ENCODE results near the gene GNAI2.

The GNAI2 gene

DNA sequence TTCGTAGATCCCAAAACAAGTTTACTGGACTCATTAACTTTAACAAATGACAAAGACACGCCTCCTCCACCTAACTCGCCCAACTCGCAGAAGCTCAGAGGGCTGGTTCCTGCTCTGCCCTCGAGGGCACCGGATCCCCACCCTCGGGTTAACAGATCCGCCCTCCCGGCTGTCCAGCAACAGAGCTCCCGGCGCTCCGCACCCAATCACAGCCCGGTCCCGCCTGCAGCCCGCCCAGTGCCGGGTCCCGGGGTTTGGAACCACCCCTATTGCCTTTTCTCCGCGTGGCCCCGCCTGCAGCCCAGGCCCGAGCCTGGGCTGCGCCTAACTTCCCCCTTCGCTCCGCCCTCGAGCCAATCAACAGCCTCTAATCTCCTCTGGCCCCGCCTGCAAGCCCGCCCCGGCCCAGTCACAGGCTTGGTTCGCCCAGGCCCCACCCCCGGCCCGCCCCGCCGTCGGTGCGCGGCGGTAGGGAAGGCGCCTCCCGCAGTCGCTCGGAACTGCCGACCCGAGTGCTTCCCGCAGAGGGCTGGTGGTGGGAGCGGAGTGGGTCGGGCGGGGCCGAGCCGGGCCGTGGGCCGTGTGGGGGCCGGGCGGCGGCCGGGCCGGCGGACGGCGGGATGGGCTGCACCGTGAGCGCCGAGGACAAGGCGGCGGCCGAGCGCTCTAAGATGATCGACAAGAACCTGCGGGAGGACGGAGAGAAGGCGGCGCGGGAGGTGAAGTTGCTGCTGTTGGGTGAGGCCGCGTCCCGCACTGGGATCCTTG lies at the start of gene GNAI2:
GNAI2 (plus strand) TSS at position 489 of the 768 bp plus-strand sequence; CDS start at position 621, 132 bp downstream.
- peak; percentile 99 for DNase-seq (ENCODE audit: low read depth)

DNA sequence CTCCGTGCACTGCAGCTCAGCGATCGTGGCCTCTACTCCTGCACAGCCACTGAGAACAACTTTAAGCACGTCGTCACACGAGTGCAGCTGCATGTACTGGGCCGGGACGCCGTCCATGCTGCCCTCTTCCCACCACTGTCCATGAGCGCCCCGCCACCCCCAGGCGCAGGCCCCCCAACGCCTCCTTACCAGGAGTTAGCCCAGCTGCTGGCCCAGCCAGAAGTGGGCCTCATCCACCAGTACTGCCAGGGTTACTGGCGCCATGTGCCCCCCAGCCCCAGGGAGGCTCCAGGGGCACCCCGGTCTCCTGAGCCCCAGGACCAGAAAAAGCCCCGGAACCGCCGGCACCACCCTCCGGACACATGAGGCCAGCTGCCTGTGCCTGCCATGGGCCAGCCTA lies 48.3 kb upstream of the GNAI2 start:
- DNase-seq (ENCODE audit: low read depth): no peak

DNA sequence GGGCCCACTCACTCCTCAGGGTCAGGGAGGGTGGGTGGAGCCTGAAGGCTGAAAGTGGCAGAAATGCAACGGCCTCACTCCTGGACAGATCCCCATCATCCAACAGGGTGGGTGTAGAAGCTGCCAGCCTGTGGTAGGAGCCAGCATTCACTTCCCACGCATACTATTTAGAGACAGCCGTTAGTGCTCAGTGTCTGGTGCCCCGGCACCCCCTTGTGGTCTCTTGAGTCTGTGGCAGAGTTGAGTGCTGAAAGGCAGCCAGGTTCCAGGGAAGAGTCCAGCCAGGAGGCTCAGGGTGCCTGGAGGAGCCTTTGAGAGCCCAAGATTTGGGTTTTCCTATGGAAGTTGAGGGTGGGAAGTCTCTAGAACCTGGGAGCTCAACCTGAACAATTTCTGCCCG lies 46.7 kb upstream of the GNAI2 start:
- peak; percentile 87 for DNase-seq (ENCODE audit: low read depth)

DNA sequence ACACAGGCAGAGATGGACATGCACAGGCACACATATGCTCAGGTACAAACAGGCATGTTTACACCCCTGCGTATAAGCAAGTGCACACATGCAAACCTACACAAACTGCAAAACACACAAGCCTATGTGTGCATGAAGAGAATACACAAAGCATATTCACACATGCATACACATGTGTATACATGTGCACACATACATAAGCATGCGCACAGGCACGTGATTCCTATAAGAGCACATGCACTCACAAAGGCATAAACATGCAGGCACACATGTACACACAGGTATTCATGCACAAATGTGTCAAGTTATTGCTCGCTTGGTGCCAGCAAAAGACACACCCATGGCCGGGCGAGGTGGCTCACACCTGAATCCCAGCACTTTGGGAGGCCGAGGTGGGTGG lies 46.0 kb upstream of the GNAI2 start:
- DNase-seq (ENCODE audit: low read depth): no peak

DNA sequence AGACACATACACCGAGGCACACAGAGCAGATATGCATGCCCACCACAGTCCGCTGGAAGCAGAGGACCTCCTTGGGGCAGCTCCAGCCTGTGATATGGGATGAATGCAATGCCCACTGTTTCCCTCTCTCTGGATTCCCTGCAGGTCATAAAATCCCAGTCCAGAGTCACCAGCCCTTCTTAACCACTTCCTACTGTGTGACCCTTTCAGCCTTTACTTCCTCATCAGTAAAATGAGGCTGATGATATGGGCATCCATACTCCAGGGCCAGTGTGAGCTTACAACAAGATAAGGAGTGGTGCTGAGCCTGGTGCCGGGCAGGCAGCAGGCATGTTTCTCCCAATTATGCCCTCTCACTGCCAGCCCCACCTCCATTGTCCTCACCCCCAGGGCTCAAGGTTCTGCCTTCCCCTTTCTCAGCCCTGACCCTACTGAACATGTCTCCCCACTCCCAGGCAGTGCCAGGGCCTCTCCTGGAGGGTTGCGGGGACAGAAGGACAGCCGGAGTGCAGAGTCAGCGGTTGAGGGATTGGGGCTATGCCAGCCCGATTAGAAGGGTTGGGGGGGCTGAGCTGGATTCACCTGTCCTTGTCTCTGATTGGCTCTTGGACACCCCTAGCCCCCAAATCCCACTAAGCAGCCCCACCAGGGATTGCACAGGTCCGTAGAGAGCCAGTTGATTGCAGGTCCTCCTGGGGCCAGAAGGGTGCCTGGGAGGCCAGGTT lies 44.9 kb upstream of the GNAI2 start, which contains the start of gene GNAT1:
GNAT1 (plus strand) TSS at position 675 of the 725 bp plus-strand sequence. CDS start 116 bp downstream, outside the sequence.
- no peak for DNase-seq (ENCODE audit: low read depth)

DNA sequence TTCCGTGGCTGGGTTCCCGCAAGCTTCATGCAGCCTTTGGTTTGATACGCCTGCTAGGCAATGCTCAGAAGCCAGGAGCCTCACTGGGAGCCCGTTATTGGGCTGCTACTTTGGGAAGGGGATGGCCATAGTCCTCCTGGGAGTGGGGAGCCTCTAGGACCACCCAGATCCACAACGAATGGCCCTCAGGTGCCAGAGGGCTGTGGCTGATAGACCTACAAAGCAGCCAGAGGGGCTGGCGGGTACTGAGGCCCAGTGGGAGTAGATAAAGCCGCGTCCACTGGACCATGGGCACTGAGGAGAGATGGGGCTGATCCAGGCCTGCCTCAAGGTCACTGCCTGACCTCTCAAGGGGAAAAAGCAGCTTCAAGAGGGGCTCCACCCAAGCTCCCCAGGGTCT lies 43.9 kb upstream of the GNAI2 start:
- no peak for DNase-seq (ENCODE audit: low read depth)

DNA sequence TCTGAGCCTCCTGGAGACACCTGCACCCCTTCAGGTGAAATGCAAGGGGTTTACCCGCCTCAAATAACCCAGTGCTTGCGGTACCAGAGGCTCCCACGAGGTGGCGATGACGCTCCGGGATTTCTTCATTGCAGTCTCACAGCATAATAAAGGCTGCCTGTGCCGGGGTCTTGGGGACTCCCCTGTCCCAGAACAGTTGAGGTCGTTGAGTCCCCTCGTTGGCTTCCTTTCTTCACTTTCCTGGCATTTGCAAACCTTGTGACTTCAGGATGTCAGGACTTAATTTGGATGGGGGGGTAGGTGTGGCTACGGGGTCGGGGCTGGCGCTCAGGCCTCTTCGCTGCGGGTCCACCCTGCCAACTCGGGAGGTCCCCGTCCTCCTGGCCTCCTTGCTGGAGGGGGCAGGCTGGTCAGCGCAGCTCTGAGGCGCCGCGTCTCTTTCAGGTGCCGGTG lies 43.3 kb upstream of the GNAI2 start:
- peak; percentile 59 for DNase-seq (ENCODE audit: low read depth)

DNA sequence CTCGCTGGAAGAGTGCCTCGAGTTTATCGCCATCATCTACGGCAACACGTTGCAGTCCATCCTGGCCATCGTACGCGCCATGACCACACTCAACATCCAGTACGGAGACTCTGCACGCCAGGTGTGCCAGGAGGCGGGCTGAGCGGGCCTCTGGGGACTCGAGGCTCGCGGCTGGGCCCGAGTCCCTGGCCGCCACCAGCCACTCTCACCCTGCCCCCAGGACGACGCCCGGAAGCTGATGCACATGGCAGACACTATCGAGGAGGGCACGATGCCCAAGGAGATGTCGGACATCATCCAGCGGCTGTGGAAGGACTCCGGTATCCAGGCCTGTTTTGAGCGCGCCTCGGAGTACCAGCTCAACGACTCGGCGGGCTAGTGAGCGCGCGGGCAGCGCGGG lies 42.7 kb upstream of the GNAI2 start:
- DNase-seq (ENCODE audit: low read depth): no peak

DNA sequence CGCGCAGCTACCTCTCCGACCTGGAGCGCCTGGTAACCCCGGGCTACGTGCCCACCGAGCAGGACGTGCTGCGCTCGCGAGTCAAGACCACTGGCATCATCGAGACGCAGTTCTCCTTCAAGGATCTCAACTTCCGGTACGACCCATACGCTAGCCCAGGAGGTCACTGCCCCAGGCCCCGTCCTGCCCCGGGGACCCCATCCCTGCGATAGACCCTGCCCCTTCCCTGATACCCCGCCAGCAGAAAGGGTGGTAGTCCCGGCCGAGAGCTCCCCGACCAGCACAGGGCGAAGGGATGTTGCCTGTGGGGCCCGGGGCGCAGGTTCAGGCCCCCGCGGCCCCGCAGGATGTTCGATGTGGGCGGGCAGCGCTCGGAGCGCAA lies 42.3 kb upstream of the GNAI2 start:
- DNase-seq (ENCODE audit: low read depth): no peak

DNA sequence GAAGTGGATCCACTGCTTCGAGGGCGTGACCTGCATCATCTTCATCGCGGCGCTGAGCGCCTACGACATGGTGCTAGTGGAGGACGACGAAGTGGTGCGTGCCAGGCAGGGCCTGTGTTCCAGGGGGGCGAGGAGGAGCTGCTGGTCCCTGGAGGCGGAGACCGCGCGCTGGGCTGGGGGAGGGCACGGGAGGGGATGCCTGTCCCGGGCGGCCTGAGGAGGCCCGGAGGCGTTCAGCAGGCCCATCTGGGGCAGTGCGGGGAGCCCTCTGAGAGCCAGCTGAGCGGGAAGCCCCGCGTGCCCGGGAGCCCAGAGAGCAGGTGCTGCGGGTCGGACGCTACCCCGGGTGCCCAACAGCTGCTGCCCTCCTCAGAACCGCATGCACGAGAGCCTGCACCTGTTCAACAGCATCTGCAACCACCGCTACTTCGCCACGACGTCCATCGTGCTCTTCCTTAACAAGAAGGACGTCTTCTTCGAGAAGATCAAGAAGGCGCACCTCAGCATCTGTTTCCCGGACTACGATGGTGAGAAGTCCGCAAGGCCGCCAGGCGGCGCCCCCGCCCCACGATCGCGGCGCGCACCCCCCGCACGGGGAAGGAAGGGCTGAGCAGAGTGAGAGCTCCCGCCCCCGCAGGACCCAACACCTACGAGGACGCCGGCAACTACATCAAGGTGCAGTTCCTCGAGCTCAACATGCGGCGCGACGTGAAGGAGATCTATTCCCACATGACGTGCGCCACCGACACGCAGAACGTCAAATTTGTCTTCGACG lies 41.7 kb upstream of the GNAI2 start:
- DNase-seq (ENCODE audit: low read depth): peak; percentile 64

DNA sequence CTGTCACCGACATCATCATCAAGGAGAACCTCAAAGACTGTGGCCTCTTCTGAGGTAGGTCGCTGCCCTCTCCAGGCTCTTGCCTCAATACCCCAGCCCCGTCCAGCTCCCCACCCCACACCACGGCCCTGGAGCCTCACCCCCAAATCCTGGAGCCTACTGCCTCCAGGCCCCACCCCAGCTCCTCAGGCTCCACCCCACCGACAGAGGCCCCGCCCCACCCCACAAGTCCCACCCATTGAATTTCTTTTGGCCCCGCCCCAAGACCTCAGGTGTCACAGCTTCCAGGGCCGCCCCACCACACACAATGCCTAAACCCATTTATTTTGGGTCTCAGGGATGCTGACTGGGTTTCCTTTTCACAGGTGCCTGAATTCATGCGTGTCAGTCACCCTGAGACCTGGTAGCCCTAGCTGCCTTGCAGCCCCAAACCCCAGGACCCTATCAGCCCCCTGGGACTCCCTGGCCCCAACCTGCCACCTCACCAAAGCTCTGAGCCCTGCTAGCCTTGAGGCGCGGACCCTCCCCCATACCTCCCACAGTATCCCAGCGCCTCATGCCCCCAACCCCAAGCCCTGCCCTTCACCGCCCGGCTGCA lies 41.0 kb upstream of the GNAI2 start:
- DNase-seq (ENCODE audit: low read depth): no peak

DNA sequence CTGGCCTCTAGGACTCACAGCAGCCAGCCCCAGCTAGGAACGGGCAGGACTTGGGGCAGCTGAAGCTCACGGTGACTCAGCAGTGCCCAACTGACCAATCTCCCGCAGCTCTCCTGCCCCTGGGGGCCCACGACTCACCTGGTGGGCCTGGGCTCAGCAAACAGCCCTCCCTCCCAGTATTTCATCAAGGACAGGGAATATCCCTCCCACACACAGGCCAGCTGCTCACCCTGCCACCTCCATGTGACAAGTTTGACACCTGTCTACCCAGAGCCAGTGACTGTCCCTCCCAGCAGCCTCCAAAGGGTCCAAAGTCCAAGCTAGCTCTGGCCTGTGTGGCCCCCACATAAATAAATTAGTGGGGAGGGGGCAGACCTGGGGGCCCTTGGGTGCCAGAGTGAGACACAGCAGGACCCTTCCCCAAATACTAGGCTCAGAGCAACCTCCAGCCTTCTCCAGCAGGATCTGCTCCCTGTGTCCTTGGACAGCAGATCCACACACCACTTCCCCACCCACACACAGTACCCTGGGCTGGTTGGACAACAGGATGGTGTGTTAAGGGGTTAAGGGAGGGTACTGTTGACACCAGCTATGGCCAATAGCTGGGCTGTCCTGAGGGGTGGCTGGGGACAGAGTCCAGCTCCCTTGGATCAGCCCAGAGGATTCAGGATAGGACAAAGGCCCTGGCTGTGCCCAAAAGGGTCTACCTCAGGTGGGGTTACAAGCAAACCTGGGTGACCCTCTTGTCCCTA lies 40.3 kb upstream of the GNAI2 start:
- DNase-seq (ENCODE audit: low read depth): no peak

DNA sequence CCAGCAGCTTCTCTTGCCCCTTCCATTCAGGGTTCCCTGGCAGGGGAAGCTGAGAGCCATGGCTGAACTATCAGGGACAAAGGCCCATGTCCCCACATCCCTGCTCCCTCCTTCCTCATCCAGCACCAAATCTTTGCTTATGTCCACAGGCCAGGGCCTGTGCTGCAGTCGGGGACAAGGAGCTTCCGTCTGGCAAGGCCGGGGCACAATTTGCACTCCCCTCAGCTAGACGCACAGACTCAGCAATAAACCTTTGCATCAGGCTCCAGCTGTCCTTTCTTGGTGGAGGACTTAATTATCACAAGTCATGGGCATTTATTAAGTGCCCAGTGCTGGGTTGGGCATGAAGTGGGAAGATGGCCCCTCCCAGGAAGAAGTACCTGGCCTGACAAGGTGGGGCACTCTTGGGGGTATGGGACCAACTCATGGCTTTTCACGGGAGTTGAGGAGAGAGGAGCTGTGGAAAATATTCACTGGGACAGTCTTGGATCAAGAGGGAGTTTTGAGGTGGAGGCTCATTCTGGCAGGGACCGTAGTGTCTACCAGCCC lies 39.7 kb upstream of the GNAI2 start:
- DNase-seq (ENCODE audit: low read depth): no peak

DNA sequence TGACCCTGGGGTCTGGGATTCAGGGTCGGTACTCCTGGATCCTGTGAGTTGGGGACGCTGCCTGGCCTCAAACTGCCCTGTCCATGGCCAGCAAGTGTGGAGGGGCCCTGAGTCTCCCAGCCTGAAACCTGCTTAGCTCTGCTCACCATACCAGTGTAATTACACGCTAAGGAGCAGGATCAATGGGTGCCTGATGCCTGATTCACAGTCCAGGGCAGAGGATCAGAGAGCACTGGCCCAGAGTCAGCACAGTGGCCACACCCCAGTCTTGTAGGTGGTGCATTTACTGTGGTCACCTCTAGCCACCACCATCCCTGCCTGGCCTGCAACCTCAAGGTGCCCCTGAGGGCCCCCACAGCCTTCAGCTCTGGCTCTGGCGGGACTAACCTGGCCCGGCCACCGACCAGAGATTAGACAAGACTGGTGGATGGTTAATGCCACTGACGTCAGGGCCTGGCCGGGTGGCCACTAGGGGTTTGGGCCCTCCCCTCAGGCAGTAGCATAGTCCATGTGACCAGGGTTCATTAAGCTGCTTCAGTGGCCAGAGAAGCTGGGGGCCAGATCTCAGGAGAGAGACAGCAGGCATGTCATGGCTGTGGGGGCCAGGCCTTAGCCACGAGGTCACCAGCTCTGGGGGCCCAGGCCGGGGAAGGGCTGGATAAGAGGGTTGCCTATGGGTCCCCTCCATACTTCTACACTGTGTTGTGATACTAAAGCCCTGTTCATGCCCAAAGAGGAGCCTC lies 34.3 kb upstream of the GNAI2 start:
- DNase-seq (ENCODE audit: low read depth): no peak

DNA sequence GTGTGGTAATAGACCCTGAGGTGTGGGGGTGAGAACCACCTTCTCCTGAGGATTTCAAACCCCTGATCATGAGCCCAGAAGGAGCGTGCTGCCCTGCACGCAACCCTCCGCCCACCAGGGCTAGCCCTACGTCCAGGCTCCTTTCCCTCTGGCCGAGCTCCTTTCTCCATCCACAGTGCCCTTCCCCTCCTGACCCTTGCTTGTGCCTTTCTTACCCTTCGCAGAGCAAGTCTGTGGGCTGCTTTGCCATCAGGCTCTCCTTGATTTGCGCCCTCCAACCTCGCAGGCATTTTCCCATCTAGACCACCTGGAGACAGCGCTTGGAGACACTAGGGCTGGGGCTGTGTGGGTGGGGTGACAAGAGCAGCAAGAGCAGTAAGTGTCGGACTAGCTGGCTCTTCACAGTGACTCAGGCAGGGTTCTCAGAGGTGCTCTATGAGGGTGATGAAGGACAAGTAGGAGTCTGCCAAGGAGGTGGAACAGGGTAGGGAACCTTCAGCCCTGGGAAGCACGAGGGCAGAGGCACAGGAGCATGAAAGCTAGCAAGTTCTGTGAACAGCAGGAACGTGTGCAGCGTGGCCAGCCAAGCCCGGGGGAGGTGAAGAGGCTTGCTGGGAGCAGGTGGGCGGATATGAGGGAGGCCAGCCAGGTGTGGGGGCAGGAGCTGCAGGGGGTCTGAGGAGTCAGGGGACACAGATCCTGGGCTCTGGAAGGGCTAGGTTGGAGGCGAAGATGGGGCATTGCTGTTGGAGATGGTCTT lies 33.5 kb upstream of the GNAI2 start:
- DNase-seq (ENCODE audit: low read depth): no peak

DNA sequence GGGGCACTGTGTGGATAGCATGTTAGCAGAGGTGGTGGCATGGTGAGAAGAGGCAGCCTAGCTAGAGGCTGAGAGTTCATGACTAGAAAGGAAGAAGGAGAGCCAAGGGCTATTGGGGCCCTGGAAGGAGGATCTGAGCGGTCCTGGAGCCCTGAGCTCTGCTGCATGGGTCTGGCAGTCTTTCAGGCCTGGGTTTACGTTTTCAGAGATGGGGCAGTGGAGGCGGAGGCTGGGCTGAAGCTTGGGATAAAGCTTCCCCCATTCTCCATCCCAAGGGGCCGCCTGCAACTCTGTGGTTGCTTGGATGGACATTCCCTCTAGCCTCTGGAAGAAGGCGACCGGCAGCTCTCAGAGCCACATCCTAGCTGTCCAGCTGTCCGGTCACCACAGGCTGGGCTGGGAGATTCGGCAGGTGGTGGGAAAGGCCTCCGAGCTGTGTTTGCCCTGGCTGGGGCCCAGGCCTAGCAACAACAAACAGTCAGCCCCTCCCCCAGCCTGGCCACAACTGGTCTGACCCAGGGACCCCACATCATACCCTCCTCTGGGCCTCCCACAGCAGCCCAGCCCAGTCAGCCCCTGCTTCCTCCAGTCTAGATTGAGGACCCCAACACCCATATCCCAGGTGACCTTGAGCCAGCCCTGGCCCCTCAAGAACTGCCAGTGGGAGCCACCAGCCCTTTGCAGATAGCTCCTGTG lies 32.7 kb upstream of the GNAI2 start:
- no peak for DNase-seq (ENCODE audit: low read depth)

DNA sequence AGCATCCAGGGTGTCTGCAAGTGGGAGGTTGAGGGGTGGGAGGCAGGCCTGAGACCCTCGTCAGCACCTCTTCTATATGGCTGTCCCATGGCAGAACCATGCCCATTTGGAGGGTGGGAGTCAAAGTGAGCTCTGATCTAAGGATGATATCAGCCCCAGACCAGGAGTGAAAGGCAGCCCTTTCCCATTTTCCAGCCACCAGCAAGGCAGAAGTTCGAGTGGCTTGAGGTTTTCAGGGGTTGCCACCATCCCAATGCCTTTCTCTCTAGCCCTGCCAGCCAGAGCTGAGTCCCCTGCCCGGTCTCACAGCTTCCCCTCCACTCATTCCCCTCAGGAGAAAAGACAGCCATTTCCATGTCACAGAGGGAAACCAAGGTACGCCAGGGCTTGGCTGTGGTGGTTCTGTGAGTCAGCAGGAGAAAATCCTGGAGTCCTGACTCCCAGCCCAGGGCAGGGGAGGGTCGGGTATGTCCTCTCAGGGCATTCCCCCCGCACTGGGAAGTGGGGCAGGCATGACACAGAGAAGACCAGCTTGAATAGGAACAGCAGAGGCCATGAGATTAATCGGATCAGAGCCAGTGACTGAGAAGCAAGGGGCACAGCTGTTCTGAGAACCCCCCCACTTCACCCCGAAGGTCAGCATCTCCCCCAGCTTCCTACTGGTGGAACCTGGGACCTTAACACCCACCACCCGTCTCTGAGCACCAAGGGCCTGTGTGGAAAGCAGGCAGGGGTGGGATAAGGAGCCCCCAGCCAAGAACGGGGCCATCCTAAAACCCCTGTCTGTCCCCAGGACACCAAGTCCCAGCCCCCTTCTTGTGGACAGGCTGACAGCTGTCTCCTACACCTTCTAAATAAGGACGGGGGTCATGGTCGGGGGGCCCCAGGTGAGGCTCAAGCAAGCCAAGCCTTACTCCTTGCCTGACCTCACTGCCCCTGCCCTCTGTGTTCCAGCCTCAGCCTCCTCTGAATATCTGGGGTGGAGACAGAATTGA lies 31.9 kb upstream of the GNAI2 start:
- DNase-seq (ENCODE audit: low read depth): peak; percentile 21

Data from EH (cell line).